ENCODE data around the gene AHSP.
"Not testable (repeated sequence)": the region's sequence is repeated elsewhere in the genome, so short reads cannot be mapped to it uniquely, and the experiment has no call there.

Gene AHSP, protein sequence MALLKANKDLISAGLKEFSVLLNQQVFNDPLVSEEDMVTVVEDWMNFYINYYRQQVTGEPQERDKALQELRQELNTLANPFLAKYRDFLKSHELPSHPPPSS

DNA sequence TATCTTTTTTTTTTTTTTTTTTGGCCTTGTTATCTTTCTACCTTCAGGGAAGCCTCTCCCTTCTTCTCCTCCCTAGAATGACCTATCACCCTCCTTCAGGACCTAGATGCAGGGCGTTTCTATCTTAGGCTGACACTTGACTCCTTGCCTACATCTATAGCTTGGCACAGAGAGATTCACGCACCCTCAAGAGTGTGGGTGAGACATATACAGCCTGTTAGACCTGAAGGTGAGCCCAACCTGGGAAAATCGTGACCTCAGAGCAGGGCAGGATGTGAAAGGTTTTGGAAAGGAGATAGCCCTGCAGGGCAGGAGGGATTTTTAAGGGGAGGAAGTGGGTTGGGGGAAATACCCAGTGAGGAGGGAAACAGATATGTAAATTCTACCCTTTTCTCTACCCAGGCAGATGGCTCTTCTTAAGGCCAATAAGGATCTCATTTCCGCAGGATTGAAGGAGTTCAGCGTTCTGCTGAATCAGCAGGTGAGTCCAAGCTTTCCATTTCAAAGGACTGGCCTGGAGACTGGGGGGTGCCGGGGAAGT lies at the start of gene AHSP:
Gene AHSP, plus strand, starts transcription at position 167 of the 541 bp plus-strand sequence. Its CDS starts 240 bp downstream, at position 407.
- no peak for DNase-seq

DNA sequence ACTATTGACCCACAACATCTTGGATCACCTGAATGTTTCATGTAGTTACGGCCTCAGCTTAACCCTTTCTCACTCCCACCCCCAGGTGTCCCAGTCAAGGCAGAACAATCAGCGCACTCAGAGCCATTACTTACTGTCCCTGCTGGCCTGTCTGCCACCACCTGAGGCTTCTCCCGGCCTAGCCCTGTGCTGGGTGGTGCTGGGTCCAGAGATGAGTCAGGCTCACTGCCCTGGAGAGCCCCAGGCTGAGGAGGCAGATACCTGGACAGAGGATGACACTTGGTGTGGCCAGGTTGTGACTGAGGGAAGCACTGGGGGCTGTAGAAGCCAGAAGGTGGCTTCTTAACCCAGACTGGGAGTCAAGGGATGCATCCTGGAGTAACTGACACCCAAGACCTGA lies 48.7 kb upstream of the AHSP start:
- no peak for DNase-seq

DNA sequence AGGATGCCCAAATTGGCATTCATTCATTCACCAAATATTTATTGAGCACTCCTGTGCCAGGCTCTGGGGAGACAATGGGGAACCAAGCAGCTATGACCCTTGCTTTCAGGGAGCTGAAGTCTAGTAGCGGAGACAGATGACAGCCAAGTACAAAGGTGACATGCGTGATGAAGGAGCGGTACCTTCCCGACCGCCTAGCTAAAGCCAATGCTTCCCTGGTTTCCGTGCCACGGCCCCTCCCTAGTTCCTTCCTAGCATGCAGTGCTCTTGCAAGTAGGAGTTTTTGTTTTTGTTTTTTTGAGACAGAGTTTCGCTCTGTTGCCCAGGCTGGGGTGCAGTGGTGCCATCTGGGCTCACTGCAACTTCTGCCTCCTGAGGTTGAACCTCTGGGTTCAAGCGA lies 47.9 kb upstream of the AHSP start:
- no peak for DNase-seq

DNA sequence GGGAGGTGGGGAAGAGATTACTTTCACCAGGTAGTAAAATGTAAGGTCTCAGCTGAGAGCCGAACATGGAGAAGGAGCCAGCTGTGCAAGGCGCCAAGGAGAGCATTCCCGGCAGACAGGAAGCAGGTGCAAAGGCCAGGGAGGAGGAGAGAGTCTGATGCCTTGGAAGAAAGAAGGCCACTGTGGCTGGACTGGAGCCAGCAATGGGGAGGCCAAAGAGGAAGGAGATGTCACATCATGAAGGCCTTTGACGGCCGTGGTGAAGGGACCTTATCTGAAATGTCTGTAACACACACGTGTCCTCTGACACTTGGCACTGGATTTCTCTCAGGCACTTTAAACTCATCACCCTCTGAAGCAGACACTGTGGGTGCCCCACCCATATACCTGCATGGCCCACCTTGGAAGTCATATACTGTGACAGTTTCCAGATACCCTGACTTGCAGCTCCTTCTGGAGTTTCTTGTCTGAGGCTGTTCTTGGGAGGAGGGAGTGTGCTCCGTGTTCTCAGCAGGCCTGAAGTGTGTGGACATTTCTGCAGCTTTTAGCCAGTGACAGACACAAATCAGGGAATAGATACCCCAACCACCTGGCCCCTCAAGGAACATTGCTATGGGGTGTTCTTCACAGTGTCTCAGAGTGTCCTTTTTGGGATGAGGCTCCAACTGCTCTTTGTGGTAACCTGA lies 46.7 kb upstream of the AHSP start:
- no peak for DNase-seq

DNA sequence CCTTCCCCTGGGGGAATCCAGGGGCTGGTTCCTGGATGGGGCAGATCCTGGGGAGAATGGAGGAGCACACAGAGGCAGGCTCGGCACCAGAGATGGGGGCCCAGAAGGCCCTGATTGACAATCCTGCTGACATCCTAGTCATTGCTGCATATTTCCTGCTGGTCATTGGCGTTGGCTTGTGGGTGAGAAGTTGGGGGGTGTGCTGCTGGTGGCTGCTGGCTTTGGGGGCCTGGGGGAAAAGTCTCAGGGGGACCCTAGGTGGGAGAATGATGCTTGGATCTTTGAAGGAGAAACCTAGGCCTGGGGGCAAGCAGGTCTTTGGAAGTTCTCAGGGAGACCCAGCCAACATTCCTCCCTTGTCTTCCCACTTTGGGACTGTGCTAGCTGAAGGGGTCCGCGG lies 44.6 kb upstream of the AHSP start, which contains the start of gene SLC5A2:
Gene SLC5A2, plus strand, starts transcription at position 43 of the 400 bp plus-strand sequence. Its CDS starts 14 bp downstream, at position 57.
- no peak for DNase-seq

DNA sequence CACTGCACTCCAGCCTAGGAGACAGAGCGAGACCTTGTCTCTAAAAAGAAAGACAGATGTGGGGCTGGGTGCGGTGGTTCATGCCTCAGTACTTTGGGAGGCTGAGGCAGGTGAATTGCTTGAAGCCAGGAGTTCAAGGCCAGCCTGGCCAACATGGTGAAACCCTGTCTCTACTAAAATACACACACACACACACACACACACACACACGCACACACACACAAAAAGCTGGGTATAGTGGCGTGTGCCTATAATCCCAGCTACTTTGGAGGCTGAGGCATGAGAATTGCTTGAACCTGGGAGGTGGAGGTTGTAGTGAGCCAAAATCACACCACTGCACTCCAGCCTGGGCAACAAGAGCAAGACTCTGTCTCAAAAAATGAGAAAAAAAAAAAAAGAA lies 43.7 kb upstream of the AHSP start:
- not testable (repeated sequence) for DNase-seq

DNA sequence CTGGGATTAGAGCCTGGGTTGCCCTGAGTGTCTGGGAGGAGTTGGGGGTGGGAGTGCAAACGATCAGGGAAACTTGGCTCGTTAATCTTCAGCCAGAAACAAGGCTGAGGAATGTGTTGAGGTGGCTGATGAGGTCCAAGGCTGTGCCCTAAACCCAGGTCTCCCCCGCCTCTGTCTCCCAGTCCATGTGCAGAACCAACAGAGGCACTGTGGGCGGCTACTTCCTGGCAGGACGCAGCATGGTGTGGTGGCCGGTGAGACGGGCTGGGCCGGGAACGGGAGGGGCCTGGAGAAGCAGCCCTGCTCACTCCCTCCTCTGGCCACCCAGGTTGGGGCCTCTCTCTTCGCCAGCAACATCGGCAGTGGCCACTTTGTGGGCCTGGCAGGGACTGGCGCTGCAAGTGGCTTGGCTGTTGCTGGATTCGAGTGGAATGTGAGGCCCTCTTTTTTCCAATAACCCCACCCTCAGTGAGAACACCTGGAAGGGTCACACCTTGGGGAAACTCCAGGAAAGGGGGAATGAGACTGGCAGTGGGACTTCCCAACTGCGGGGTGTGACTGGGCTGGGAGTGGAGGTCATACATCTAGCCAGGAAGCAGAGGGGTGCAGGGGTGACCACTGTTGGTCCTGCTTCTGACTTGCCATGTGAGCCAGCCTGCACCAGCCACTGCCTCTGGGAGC lies 43.1 kb upstream of the AHSP start:
- DNase-seq, result no peak

DNA sequence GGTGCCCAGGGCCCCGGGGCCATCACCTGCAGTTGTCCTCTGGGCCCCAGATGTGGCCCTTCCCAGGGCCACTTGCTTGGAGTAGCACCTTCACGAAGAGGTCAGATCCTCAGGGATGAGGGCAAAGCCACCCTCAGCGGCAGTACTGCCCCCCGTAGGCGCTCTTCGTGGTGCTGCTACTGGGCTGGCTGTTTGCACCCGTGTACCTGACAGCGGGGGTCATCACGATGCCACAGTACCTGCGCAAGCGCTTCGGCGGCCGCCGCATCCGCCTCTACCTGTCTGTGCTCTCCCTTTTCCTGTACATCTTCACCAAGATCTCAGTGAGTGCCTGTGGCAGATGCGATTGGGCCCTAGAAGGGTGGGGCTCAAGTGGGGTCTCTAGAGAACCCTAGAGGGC lies 42.1 kb upstream of the AHSP start:
- no peak for DNase-seq

DNA sequence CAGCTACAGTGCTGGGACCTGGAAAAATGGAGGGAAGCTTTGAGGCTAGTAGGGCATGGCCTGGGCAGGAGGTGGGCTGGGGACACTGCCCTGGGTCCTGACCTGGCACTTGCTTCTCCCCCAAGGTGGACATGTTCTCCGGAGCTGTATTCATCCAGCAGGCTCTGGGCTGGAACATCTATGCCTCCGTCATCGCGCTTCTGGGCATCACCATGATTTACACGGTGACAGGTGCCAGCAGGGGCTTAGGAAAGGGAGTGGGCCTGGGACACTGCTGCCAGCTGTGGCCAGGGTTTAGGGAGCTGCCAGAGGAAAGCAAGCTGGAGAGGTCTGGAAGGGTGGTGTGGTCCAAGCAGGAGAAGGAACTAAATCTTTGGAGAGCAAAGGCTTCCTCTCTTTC lies 41.7 kb upstream of the AHSP start:
- no peak for DNase-seq

DNA sequence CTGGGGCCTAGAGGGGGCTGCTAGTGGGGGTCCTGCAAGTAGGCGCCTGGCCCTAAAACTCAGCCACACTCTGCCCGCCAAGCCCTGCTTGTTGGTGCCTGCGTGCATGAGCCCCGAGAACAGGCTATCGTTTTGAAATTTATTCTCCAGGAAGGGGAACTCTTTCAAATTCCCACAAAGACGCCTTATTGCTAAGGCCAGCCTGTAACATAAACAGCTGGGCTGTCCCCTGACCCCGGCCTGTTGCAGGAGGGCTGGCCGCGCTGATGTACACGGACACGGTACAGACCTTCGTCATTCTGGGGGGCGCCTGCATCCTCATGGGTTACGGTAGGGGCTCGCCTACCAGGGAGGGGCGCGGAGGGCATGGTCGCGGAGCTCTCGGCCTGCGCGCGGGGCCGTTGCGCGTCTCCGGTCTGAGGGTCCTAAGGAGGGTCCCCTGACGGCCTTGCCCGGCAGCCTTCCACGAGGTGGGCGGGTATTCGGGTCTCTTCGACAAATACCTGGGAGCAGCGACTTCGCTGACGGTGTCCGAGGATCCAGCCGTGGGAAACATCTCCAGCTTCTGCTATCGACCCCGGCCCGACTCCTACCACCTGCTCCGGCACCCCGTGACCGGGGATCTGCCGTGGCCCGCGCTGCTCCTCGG lies 40.5 kb upstream of the AHSP start:
- no peak for DNase-seq

DNA sequence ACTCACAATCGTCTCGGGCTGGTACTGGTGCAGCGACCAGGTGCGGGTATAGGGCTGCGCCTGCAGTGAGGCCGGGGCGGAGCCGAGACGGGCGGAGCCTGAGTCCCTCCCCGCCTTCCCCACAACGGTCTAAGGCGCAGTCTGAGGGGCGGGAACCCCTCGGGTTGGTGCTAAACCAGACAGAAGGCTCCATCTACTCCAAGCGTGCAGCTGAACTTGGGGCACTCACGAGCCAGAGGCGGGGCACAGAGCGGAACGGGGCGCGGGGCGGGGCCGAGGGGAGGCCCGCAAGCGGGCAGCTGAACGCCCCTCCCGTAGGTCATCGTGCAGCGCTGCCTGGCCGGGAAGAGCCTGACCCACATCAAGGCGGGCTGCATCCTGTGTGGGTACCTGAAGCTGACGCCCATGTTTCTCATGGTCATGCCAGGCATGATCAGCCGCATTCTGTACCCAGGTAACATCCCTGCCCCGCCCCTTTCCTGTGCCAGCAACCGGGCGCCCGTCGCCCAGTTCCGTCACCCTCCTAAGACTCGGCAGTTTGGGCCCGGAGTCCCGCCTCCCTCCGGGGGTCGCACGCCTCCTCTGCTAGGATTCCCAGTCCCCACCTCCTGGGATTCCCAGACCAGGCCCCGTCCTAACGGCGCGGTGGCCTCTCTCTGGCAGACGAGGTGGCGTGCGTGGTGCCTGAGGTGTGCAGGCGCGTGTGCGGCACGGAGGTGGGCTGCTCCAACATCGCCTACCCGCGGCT lies 39.8 kb upstream of the AHSP start:
- peak in 9 of 51 donors; percentile 7 to 43 (median 24) for DNase-seq

DNA sequence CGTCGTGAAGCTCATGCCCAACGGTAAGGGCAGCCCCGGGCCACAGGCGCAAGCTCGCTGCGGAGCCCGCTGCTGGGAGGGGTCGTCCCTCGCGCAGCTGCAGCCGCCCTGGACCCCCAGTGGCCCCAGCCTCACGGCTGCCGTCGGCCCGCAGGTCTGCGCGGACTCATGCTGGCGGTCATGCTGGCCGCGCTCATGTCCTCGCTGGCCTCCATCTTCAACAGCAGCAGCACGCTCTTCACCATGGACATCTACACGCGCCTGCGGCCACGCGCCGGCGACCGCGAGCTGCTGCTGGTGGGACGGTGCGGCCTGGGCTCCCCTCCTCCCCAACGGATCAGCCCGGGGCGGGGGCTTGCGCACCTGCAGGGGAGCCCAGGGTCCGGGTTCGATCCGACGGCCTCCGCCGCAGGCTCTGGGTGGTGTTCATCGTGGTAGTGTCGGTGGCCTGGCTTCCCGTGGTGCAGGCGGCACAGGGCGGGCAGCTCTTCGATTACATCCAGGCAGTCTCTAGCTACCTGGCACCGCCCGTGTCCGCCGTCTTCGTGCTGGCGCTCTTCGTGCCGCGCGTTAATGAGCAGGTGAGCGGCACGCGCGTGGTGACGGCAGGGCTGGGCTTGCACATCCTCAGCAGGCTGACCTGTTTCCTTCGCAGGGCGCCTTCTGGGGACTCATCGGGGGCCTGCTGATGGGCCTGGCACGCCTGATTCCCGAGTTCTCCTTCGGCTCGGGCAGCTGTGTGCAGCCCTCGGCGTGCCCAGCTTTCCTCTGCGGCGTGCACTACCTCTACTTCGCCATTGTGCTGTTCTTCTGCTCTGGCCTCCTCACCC lies 39.0 kb upstream of the AHSP start:
- no peak for DNase-seq

DNA sequence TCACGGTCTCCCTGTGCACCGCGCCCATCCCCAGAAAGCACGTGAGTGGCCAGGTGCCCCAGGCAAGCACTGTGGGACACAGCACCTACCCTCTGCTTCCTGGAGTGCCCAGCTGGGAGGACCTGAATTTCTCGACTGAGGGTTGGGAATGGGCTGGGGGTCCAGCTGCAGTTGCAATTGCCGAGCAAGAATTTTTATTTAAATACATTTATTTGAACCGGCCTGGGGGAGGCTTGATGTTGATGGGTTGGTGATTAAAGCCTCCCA lies 38.5 kb upstream of the AHSP start:
- DNase-seq, result no peak

DNA sequence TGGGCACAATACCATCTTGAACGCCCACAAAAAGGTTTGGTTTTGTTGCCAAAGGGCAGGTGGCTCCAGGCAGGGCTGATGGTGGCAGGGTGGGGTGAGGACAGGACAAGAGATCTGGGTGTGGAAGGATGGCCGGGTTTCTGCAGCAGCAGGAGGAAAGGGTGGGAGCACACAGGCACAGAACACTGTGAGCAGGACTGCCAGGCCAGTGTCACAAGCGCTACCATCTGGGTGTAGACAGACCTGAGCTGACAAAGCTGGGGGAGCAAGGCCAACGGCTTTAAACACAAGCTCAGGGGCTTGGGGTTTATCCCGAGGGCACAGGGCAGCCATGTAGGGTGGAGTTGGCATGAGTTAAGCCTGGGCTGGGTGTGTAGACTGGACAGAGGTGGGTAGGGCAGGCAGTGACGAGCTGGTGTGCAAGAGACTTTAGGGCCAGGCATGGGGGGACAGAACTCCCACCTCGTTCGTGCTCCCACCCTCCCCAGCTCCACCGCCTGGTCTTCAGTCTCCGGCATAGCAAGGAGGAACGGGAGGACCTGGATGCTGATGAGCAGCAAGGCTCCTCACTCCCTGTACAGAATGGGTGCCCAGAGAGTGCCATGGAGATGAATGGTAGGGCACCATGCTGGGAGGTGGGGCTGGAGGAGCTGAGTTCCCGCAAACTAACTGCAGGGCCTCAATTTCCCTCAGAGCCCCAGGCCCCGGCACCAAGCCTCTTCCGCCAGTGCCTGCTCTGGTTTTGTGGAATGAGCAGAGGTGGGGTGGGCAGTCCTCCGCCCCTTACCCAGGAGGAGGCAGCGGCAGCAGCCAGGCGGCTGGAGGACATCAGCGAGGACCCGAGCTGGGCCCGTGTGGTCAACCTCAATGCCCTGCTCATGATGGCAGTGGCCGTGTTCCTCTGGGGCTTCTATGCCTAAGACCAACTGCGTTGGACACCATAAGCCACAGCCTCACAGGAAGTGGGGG lies 37.8 kb upstream of the AHSP start:
- DNase-seq, result no peak

DNA sequence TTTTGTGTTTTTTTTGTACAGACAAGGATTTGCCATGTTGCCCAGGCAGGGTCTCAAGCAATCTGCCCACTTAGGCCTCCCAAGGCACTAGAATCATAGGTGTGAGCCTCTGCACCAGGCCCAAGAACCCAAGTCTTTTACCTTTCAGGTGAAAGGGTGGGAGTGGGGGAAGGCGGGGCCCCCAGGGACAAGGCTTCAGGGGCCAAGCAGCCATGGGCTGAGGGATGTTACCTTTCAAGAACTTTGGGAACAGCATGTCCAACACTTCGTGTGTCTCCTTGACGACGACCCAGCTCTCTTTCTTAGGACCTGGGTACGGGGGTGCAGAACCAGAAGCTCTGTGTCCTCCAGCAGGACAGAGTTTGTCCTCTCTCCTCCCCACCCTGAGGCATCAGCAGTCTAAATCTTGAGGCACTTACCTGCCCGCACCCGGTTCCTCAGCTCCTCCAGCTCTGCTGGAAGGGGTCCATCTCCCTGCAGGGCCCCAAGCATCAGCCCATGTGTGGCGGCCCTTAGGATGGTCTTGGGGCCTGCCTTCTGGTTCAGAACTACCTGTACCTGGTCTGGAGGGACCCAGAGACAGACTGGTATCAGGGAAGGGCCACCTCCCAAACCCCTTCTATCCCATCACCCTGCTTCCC lies 35.8 kb upstream of the AHSP start:
- no peak for DNase-seq

DNA sequence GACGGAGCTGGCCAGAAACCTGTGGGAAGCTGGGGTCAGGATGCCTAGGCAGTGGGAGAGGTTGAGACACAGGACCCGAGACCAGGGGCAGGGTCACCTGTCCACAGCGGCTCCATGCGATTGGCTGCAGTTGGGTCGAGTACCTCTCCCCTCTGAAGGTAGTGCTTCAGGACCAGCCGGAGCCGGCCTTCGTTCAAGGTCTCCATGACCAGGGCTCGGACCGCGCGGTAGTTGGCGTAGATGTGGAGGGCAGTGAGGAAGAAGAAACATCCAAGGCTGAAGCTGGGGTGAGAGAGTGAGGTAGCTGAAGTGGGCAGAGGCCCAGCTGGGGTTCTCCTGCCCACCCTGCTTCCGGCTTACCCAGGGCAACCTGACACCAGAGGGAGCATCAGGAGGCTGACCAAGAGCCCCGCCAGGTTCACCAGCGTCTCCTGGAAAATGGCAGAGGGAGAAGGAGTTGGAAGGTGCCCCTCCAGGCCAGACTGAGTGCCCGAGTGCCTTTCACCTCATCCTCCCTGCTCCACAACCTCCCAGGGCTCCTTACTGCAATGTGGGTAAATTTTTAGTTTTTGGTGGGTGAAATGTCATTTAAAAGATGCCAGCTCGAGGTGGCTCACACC lies 34.1 kb upstream of the AHSP start:
- no peak for DNase-seq

DNA sequence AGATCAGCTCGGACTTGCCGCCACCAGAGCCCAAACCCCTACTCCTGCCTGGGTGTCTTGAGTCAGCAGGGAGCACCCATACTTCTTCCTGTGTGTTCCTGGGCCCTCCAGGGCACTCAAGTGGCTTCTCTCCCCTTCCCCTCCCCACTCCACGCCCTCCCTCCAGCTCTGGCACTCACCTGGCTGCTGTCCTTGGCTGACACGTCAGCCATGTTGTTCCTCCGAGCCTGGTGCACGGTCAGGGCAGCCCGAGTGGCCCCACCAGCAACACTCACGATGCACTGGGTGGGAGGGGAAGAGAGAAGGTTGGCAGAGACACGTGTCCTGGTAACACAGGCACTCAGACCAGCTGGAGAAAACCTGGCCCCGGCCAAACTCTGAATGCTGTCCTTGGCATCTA lies 31.0 kb upstream of the AHSP start:
- no peak for DNase-seq

DNA sequence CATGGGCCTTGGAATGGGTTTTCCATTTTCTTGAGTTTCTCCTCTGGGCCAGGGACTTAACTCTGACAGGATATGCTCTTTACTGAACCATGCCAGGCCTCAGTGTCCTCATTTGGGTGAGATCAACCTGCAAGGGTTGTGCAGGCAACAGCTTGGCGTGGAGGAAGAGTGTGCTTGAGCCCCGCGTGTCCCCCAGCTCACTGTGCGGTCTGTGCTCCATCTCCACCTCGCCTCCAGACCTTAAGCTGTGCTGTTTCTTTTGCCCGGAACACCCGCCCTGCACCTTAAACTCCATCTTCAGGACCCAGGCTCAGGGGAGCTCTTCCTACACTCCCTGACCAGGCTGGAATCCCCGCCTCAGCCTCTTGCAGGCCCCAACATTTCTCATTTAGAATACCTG lies 29.2 kb upstream of the AHSP start:
- no peak for DNase-seq

DNA sequence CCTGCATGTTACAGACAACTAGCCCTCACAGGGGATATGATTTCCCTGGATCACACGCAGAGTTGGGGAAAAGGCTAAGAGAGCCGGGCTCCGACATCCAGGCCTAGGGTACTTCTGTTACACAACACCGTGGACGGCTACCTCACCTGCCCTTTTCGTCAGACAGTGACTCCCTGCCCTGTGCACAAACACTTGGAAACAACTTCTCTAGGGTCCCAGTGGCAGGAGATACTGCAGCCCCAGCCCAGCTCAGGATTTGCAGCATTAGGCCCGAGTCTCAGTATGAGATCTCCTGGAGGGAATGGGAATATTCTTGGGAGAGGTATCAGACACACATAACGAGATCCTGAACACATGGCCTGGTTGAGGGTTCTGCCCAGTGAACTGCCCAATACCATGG lies 27.8 kb upstream of the AHSP start:
- no peak for DNase-seq

Measured in hypothalamus (tissue), 51 donors.